WTC11 (cell line): ENCODE results near the gene KCNN4. TPM values are rescaled to one million over a fixed set of nuclear protein-coding genes. Genes with fewer than 3 reads are reported as not detected.

Experiments
- ATAC-seq: fragments of 200-7000 bp; cut with Tn5 transposase; 2 replicates; pipeline ENCODE4 v1.10.0; 2021; ENCODE audit warnings: mild to moderate bottlenecking, moderate library complexity
- CTCF ChIA-PET: fragments of 300-600 bp; sonication (Branson Sonifier 250); formaldehyde crosslinking; loops from one replicate; lab custom pipeline; 2021; ENCODE audit warnings: antibody characterized with exemption; lab: Charles Lee
- POLR2A ChIA-PET: fragments of 350-600 bp; sonication (Branson Sonifier 250); formaldehyde crosslinking; loops from one replicate; lab custom pipeline; 2021; ENCODE audit warnings: antibody characterized with exemption; lab: Charles Lee
- DNase-seq: peaks from one replicate; pipeline ENCODE4 v3.0.0; 2021; ENCODE audit warnings: low spot score
- H3K27ac Mint-ChIP-seq: 2 replicates; pipeline ENCODE4 v1.8.0; 2021; ENCODE audit warnings: mixed read lengths
- H3K27me3 Mint-ChIP-seq: 2 replicates; pipeline ENCODE4 v1.8.0; 2021; ENCODE audit warnings: low read depth, mild to moderate bottlenecking, moderate library complexity, mixed read lengths
- H3K36me3 Mint-ChIP-seq: 2 replicates; pipeline ENCODE4 v1.8.0; 2021; ENCODE audit warnings: mixed read lengths
- H3K4me1 Mint-ChIP-seq: 2 replicates; pipeline ENCODE4 v1.8.0; 2022; ENCODE audit warnings: mixed read lengths
- H3K4me3 Mint-ChIP-seq: 2 replicates; pipeline ENCODE4 v1.8.0; 2021; ENCODE audit warnings: mild to moderate bottlenecking, moderate library complexity, mixed read lengths
- H3K9me3 Mint-ChIP-seq: 2 replicates; pipeline ENCODE4 v1.8.0; 2021; ENCODE audit warnings: mixed read lengths
- CBFB ChIP-seq: sonication (generic); formaldehyde crosslinking; IDR thresholded peaks from 2 replicates; pipeline ENCODE4 v1.8.1; 2022; ENCODE audit warnings: mild to moderate bottlenecking, low read depth, missing genetic modification reagents
- FOXK1 ChIP-seq: sonication (generic); formaldehyde crosslinking; IDR thresholded peaks from 2 replicates; pipeline ENCODE4 v1.8.0; 2022; ENCODE audit warnings: mild to moderate bottlenecking, moderate library complexity, missing genetic modification reagents
- HMGXB4 ChIP-seq: sonication (generic); formaldehyde crosslinking; IDR thresholded peaks from 2 replicates; pipeline ENCODE4 v1.8.1; 2023; ENCODE audit warnings: mild to moderate bottlenecking, moderate library complexity, missing genetic modification reagents
- IRF2 ChIP-seq: sonication (generic); formaldehyde crosslinking; IDR thresholded peaks from 2 replicates; pipeline ENCODE4 v1.8.0; 2022; ENCODE audit warnings: low read depth, missing genetic modification reagents, borderline replicate concordance
- JAZF1 ChIP-seq: fragments of 250-450 bp; sonication (Bioruptor Pico); IDR thresholded peaks from 2 replicates; pipeline ENCODE4 v1.9.0; 2021; ENCODE audit warnings: moderate library complexity, mild to moderate bottlenecking, inconsistent platforms
- NR2C2 ChIP-seq: sonication (generic); formaldehyde crosslinking; IDR thresholded peaks from 2 replicates; pipeline ENCODE4 v1.8.0; 2022; ENCODE audit warnings: mild to moderate bottlenecking, missing genetic modification reagents
- OVOL2 ChIP-seq: fragments of 250-450 bp; sonication (Bioruptor Pico); IDR thresholded peaks from 2 replicates; pipeline ENCODE4 v1.9.0; 2021; ENCODE audit warnings: mild to moderate bottlenecking, borderline replicate concordance
- RELA ChIP-seq: sonication (generic); formaldehyde crosslinking; IDR thresholded peaks from 2 replicates; pipeline ENCODE4 v1.8.1; 2022; ENCODE audit warnings: missing genetic modification reagents, mild to moderate bottlenecking, borderline replicate concordance
- RORB ChIP-seq: fragments of 250-450 bp; sonication (Bioruptor Pico); IDR thresholded peaks from 2 replicates; pipeline ENCODE4 v1.9.0; 2021; ENCODE audit warnings: mild to moderate bottlenecking
- ZBTB21 ChIP-seq: sonication (generic); formaldehyde crosslinking; IDR thresholded peaks from 2 replicates; pipeline ENCODE4 v1.8.1; 2023; ENCODE audit warnings: mild to moderate bottlenecking, missing genetic modification reagents, borderline replicate concordance
- ZNF671 ChIP-seq: fragments of 250-450 bp; sonication (Bioruptor Pico); IDR thresholded peaks from 2 replicates; pipeline ENCODE4 v1.8.0; 2021; ENCODE audit warnings: mild to moderate bottlenecking
- total RNA-seq: library from RNA; stranded (reverse); gene quantifications from 3 replicates; pipeline ENCODE4 v1.2.3, GENCODE V29; 2021
- TF ChIP-seq, protein P1 (sequence below): sonication (generic); formaldehyde crosslinking; IDR thresholded peaks from 2 replicates; pipeline ENCODE4 v1.8.1; 2023; ENCODE audit warnings: mild to moderate bottlenecking, missing genetic modification reagents, borderline replicate concordance
- TF ChIP-seq, protein P2 (sequence below): sonication (generic); formaldehyde crosslinking; IDR thresholded peaks from 2 replicates; pipeline ENCODE4 v1.8.0; 2023; ENCODE audit warnings: missing genetic modification reagents, mild to moderate bottlenecking, borderline replicate concordance
- TF ChIP-seq, protein P3 (sequence below): sonication (generic); formaldehyde crosslinking; conservative IDR thresholded peaks from 2 replicates; pipeline ENCODE4 v1.8.1; 2022; ENCODE audit warnings: mild to moderate bottlenecking, missing genetic modification reagents
- TF ChIP-seq, protein P4 (sequence below): fragments of 250-450 bp; sonication (Bioruptor Pico); conservative IDR thresholded peaks from 2 replicates; pipeline ENCODE4 v1.9.0; 2021; ENCODE audit warnings: mild to moderate bottlenecking
- TF ChIP-seq, protein P5 (sequence below): sonication (generic); formaldehyde crosslinking; IDR thresholded peaks from 2 replicates; pipeline ENCODE4 v1.8.0; 2022; ENCODE audit warnings: mild to moderate bottlenecking, missing genetic modification reagents
- TF ChIP-seq, protein P6 (sequence below): sonication (generic); formaldehyde crosslinking; IDR thresholded peaks from 2 replicates; pipeline ENCODE4 v1.8.1; 2023; ENCODE audit warnings: mild to moderate bottlenecking, missing genetic modification reagents, moderate library complexity

KCNN4 gene
- total RNA-seq, 1 experiment from 2014 or later, result 0.98 TPM

DNA sequence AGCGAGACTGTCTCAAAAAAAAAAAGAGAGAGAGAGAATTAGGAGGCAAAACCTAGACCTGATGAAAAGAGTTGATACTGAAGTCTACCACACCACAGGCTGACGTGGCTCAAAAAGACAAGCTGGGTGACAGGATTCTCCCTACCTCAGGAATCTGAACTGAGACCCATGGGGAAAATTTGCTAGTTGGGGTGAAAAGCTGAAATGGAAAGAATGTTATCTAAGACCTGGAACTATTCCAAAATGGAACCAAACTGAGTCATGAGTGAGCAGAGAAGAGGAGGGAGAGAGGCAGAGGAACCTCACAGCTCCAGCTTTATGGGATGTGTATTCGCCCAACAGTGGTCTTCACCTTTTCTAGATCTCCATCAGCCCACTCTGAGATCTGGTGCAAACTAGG, 37.7 kb downstream of the KCNN4 start:
- ChIA-PET POLR2A (no interaction called here), CTCF (interaction anchor here (0.8 to 1.0 kb wide), 2 partner anchors 16 to 75 kb away, joined by 3 to 4 read pairs; no protein-coding TSS in a partner anchor)
- ATAC-seq (no peak), DNase-seq (no peak)
- no peaks in the 10 kb centered on the region for H3K27me3 Mint-ChIP-seq
- H3K4me3 Mint-ChIP-seq, result no peak overlapping the region
- H3K4me1 Mint-ChIP-seq, result peaks cover 6% of the 10 kb centered on the region; the same call in 1 of the 2 replicates
- no peaks in the 10 kb centered on the region for H3K9me3 Mint-ChIP-seq
- H3K36me3 Mint-ChIP-seq, result peaks cover 61% of the 10 kb centered on the region
- H3K27ac Mint-ChIP-seq, result no peak overlapping the region
- TF ChIP-seq, protein P1, sequence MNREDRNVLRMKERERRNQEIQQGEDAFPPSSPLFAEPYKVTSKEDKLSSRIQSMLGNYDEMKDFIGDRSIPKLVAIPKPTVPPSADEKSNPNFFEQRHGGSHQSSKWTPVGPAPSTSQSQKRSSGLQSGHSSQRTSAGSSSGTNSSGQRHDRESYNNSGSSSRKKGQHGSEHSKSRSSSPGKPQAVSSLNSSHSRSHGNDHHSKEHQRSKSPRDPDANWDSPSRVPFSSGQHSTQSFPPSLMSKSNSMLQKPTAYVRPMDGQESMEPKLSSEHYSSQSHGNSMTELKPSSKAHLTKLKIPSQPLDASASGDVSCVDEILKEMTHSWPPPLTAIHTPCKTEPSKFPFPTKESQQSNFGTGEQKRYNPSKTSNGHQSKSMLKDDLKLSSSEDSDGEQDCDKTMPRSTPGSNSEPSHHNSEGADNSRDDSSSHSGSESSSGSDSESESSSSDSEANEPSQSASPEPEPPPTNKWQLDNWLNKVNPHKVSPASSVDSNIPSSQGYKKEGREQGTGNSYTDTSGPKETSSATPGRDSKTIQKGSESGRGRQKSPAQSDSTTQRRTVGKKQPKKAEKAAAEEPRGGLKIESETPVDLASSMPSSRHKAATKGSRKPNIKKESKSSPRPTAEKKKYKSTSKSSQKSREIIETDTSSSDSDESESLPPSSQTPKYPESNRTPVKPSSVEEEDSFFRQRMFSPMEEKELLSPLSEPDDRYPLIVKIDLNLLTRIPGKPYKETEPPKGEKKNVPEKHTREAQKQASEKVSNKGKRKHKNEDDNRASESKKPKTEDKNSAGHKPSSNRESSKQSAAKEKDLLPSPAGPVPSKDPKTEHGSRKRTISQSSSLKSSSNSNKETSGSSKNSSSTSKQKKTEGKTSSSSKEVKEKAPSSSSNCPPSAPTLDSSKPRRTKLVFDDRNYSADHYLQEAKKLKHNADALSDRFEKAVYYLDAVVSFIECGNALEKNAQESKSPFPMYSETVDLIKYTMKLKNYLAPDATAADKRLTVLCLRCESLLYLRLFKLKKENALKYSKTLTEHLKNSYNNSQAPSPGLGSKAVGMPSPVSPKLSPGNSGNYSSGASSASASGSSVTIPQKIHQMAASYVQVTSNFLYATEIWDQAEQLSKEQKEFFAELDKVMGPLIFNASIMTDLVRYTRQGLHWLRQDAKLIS (CRISPR knock-in tag), result no peak
- TF ChIP-seq, protein P2, sequence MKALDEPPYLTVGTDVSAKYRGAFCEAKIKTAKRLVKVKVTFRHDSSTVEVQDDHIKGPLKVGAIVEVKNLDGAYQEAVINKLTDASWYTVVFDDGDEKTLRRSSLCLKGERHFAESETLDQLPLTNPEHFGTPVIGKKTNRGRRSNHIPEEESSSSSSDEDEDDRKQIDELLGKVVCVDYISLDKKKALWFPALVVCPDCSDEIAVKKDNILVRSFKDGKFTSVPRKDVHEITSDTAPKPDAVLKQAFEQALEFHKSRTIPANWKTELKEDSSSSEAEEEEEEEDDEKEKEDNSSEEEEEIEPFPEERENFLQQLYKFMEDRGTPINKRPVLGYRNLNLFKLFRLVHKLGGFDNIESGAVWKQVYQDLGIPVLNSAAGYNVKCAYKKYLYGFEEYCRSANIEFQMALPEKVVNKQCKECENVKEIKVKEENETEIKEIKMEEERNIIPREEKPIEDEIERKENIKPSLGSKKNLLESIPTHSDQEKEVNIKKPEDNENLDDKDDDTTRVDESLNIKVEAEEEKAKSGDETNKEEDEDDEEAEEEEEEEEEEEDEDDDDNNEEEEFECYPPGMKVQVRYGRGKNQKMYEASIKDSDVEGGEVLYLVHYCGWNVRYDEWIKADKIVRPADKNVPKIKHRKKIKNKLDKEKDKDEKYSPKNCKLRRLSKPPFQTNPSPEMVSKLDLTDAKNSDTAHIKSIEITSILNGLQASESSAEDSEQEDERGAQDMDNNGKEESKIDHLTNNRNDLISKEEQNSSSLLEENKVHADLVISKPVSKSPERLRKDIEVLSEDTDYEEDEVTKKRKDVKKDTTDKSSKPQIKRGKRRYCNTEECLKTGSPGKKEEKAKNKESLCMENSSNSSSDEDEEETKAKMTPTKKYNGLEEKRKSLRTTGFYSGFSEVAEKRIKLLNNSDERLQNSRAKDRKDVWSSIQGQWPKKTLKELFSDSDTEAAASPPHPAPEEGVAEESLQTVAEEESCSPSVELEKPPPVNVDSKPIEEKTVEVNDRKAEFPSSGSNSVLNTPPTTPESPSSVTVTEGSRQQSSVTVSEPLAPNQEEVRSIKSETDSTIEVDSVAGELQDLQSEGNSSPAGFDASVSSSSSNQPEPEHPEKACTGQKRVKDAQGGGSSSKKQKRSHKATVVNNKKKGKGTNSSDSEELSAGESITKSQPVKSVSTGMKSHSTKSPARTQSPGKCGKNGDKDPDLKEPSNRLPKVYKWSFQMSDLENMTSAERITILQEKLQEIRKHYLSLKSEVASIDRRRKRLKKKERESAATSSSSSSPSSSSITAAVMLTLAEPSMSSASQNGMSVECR, result no peak

DNA sequence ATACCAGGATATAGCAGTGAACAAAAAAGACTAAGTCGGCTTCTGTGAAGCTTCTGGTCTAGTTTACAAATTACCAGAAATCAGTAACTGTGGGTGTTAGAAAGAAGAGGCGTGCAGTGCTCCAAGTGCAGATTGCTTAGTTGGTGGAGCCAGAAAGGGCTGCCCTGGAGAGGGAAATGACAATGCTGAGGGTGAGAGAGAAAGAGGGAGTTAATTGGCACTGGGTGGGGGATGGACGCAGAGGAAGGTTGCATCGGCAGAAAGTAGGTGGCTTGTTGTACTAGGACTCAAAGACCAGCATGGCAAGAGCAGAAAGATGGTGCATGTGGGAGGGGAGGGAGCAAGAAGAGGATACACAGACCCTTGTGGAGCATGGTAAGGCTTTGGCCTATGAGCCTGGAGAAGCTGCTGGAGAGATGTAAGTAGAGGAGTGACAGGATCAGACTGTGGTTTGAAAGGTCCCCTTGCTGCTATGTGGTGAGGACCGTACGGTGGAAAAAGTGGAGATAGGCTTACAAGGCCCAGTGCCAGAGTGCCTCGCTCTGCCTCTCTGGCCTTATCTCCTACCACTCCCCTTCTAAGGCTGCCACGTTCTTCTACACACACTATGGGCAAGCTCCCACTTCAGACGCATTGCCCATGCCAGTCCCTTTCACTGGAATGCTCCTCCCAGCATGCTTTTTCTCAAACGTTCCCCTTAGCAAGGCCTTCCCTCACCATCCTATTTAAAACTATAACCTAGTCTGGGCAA, 39.5 kb downstream of the KCNN4 start:
- ATAC-seq (no peak), DNase-seq (no peak)
- Mint-ChIP-seq H3K27ac (no peak overlapping the region), H3K4me3 (no peak overlapping the region), H3K36me3 (peaks cover 61% of the 10 kb centered on the region), H3K9me3 (no peaks in the 10 kb centered on the region), H3K27me3 (no peaks in the 10 kb centered on the region), H3K4me1 (peaks cover 6% of the 10 kb centered on the region; the same call in 1 of the 2 replicates)
- POLR2A ChIA-PET, result no interaction called here
- CTCF ChIA-PET, result interaction anchor here (0.6 kb wide), 1 partner anchor 146 kb away, joined by 4 read pairs; no protein-coding TSS in a partner anchor
- TF ChIP-seq, protein P3, sequence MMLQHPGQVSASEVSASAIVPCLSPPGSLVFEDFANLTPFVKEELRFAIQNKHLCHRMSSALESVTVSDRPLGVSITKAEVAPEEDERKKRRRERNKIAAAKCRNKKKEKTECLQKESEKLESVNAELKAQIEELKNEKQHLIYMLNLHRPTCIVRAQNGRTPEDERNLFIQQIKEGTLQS (CRISPR knock-in tag), result no peak
- TF ChIP-seq, protein P4, sequence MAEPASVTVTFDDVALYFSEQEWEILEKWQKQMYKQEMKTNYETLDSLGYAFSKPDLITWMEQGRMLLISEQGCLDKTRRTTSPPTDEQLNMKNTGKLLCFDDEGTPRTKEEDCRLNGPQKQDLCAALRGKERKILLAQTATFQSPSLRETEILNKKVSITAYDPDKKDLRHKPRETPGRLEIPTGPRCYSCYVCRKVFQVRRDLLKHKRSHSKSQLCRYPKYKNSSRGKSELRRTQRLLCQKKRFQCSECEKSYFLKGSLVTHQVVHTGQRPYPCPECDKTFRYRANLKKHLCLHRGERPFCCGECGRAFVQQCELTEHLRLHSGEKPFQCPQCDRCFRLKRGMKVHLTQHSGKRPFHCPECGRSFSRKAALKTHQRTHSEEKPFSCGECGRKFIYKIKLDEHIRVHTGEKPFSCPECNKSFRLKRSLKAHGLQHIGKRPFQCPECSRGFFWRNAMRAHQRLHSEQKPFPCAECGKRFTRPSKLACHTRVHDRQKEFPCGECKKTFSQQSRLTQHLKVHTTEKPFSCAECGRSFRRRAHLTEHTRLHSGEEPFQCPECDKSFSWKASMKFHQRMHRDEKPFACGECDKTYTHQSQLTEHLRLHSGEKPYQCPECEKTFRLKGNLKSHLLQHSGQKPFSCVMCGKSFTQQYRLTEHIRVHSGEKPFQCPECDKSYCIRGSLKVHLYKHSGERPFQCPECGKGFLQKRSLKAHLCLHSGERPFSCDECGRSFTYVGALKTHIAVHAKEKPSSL (CRISPR knock-in tag), result no peak
- TF ChIP-seq HMGXB4 (CRISPR knock-in tag) (no peak), ZNF671 (CRISPR knock-in tag) (no peak), JAZF1 (CRISPR knock-in tag) (no peak), CBFB (no peak), RORB (CRISPR knock-in tag) (no peak), RELA (CRISPR knock-in tag) (no peak), OVOL2 (no peak), IRF2 (CRISPR knock-in tag) (no peak), FOXK1 (CRISPR knock-in tag) (no peak), NR2C2 (no peak), ZBTB21 (CRISPR knock-in tag) (no peak)
- TF ChIP-seq, protein P5, sequence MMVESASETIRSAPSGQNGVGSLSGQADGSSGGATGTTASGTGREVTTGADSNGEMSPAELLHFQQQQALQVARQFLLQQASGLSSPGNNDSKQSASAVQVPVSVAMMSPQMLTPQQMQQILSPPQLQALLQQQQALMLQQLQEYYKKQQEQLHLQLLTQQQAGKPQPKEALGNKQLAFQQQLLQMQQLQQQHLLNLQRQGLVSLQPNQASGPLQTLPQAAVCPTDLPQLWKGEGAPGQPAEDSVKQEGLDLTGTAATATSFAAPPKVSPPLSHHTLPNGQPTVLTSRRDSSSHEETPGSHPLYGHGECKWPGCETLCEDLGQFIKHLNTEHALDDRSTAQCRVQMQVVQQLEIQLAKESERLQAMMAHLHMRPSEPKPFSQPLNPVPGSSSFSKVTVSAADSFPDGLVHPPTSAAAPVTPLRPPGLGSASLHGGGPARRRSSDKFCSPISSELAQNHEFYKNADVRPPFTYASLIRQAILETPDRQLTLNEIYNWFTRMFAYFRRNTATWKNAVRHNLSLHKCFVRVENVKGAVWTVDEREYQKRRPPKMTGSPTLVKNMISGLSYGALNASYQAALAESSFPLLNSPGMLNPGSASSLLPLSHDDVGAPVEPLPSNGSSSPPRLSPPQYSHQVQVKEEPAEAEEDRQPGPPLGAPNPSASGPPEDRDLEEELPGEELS (CRISPR knock-in tag), result no peak
- TF ChIP-seq, protein P6, sequence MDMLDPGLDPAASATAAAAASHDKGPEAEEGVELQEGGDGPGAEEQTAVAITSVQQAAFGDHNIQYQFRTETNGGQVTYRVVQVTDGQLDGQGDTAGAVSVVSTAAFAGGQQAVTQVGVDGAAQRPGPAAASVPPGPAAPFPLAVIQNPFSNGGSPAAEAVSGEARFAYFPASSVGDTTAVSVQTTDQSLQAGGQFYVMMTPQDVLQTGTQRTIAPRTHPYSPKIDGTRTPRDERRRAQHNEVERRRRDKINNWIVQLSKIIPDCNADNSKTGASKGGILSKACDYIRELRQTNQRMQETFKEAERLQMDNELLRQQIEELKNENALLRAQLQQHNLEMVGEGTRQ, result no peak
